KMS-11 (cell line): ENCODE measurements around the gene LRRD1.
"Not testable (repeated sequence)": the region's sequence is repeated elsewhere in the genome, so short reads cannot be mapped to it uniquely, and the experiment has no call there.

Experiments used
- H2AFZ ChIP-seq: fragments of 200-600 bp; sonication (generic); 2 replicates; pipeline ENCODE4 v1.6.1; 2016; ENCODE audit warnings: antibody characterized with exemption, mixed run types, low read depth
- H3K27ac ChIP-seq: fragments of 200-600 bp; sonication (generic); 2 replicates; pipeline ENCODE4 v1.6.1; 2016; ENCODE audit warnings: mild to moderate bottlenecking, mixed run types
- H3K27me3 ChIP-seq: fragments of 200-600 bp; sonication (generic); 2 replicates; pipeline ENCODE4 v1.6.1; 2017; ENCODE audit warnings: mild to moderate bottlenecking, low read depth, mixed run types, moderate library complexity; ENCODE audit not compliant: insufficient read depth
- H3K36me3 ChIP-seq: fragments of 200-600 bp; sonication (generic); 2 replicates; pipeline ENCODE4 v1.6.1; 2017; ENCODE audit warnings: mild to moderate bottlenecking, mixed run types; ENCODE audit not compliant: insufficient read depth
- H3K4me1 ChIP-seq: fragments of 200-600 bp; sonication (generic); 2 replicates; pipeline ENCODE4 v1.6.1; 2016; ENCODE audit warnings: mild to moderate bottlenecking, low read depth, mixed run types; ENCODE audit not compliant: poor library complexity, severe bottlenecking
- H3K4me2 ChIP-seq: fragments of 200-600 bp; sonication (generic); 2 replicates; pipeline ENCODE4 v1.7.0; 2016; ENCODE audit warnings: mild to moderate bottlenecking, mixed run types
- H3K4me3 ChIP-seq: fragments of 200-600 bp; sonication (generic); IDR thresholded peaks from 2 replicates; pipeline ENCODE4 v1.6.1; 2017; ENCODE audit warnings: low read depth, low read length, mixed read lengths; ENCODE audit not compliant: insufficient read depth
- H3K79me2 ChIP-seq: fragments of 200-600 bp; sonication (generic); 2 replicates; pipeline ENCODE4 v1.6.1; 2016; ENCODE audit warnings: low read depth, mixed run types; ENCODE audit not compliant: insufficient read depth
- H3K9ac ChIP-seq: fragments of 200-600 bp; sonication (generic); 2 replicates; pipeline ENCODE4 v1.6.1; 2016; ENCODE audit warnings: mild to moderate bottlenecking, mixed run types
- H4K20me1 ChIP-seq: fragments of 200-600 bp; sonication (generic); 2 replicates; pipeline ENCODE4 v1.6.1; 2016; ENCODE audit warnings: mild to moderate bottlenecking, mixed run types; ENCODE audit not compliant: insufficient read depth
- CTCF ChIP-seq: fragments of 200-600 bp; sonication (generic); conservative IDR thresholded peaks from 2 replicates; pipeline ENCODE4 v1.6.1; 2017; ENCODE audit warnings: low read depth, mild to moderate bottlenecking, antibody characterized with exemption, low read length, moderate library complexity, mixed read lengths

LRRD1 gene

GRCh38 chr7:92116949-92117348, 62.0 kb downstream of the LRRD1 start:
- no peaks in the 10 kb centered on the region for H4K20me1 ChIP-seq
- H3K36me3 ChIP-seq = peaks cover 11% of the 10 kb centered on the region; the same call in 1 of the 2 replicates
- no peaks in the 10 kb centered on the region for H3K4me1 ChIP-seq
- no peaks in the 10 kb centered on the region for H3K27me3 ChIP-seq
- H3K4me2 ChIP-seq = no peak overlapping the region
- no peak for TF ChIP-seq CTCF
- no peak overlapping the region for H3K9ac ChIP-seq
- no peak overlapping the region for H3K4me3 ChIP-seq
- H3K79me2 ChIP-seq = peaks cover 16% of the 10 kb centered on the region; the same call in 1 of the 2 replicates
- H2AFZ ChIP-seq = no peak overlapping the region
- H3K27ac ChIP-seq = no peak overlapping the region

GRCh38 chr7:92115821-92116220, 63.1 kb downstream of the LRRD1 start:
- H3K4me2 ChIP-seq = no peak overlapping the region
- H3K79me2 ChIP-seq = peaks cover 8% of the 10 kb centered on the region; the same call in 1 of the 2 replicates
- no peaks in the 10 kb centered on the region for H3K27me3 ChIP-seq
- no peaks in the 10 kb centered on the region for H3K4me1 ChIP-seq
- TF ChIP-seq CTCF = no peak
- H3K9ac ChIP-seq = no peak overlapping the region
- no peak overlapping the region for H2AFZ ChIP-seq
- no peak overlapping the region for H3K4me3 ChIP-seq
- peaks cover 9% of the 10 kb centered on the region; the same call in 1 of the 2 replicates for H3K36me3 ChIP-seq
- H4K20me1 ChIP-seq = no peaks in the 10 kb centered on the region
- H3K27ac ChIP-seq = no peak overlapping the region

GRCh38 chr7:92110857-92111256, 68.1 kb downstream of the LRRD1 start:
- Histone ChIP-seq H3K4me2 (no peak overlapping the region), H3K36me3 (no peaks in the 10 kb centered on the region), H3K9ac (no peak overlapping the region), H4K20me1 (no peaks in the 10 kb centered on the region), H3K27ac (no peak overlapping the region), H3K4me1 (no peaks in the 10 kb centered on the region), H2AFZ (no peak overlapping the region), H3K79me2 (no peaks in the 10 kb centered on the region; the same call in 1 of the 2 replicates), H3K4me3 (no peak overlapping the region), H3K27me3 (no peaks in the 10 kb centered on the region)
- TF ChIP-seq CTCF = no peak

- no peak for TF ChIP-seq CTCF
- H3K9ac ChIP-seq = no peak overlapping the region
- no peaks in the 10 kb centered on the region for H4K20me1 ChIP-seq
- H3K27me3 ChIP-seq = no peaks in the 10 kb centered on the region
- H3K4me2 ChIP-seq = no peak overlapping the region
- no peaks in the 10 kb centered on the region for H3K4me1 ChIP-seq
- H3K27ac ChIP-seq = no peak overlapping the region
- H3K79me2 ChIP-seq = no peaks in the 10 kb centered on the region
- no peak overlapping the region for H3K4me3 ChIP-seq
- no peaks in the 10 kb centered on the region for H3K36me3 ChIP-seq
- H2AFZ ChIP-seq = no peak overlapping the region
Observed at GRCh38 chr7:92108821-92109220, 70.1 kb downstream of the LRRD1 start.

GRCh38 chr7:92102862-92103261, 76.1 kb downstream of the LRRD1 start:
- H3K4me3 ChIP-seq, H3K4me1 ChIP-seq, H2AFZ ChIP-seq, H3K36me3 ChIP-seq, H3K9ac ChIP-seq, H3K4me2 ChIP-seq, H3K27me3 ChIP-seq, H3K27ac ChIP-seq, H3K79me2 ChIP-seq, H4K20me1 ChIP-seq: not testable (repeated sequence)
